ENCODE measurements around the gene IGF2R.

DNA sequence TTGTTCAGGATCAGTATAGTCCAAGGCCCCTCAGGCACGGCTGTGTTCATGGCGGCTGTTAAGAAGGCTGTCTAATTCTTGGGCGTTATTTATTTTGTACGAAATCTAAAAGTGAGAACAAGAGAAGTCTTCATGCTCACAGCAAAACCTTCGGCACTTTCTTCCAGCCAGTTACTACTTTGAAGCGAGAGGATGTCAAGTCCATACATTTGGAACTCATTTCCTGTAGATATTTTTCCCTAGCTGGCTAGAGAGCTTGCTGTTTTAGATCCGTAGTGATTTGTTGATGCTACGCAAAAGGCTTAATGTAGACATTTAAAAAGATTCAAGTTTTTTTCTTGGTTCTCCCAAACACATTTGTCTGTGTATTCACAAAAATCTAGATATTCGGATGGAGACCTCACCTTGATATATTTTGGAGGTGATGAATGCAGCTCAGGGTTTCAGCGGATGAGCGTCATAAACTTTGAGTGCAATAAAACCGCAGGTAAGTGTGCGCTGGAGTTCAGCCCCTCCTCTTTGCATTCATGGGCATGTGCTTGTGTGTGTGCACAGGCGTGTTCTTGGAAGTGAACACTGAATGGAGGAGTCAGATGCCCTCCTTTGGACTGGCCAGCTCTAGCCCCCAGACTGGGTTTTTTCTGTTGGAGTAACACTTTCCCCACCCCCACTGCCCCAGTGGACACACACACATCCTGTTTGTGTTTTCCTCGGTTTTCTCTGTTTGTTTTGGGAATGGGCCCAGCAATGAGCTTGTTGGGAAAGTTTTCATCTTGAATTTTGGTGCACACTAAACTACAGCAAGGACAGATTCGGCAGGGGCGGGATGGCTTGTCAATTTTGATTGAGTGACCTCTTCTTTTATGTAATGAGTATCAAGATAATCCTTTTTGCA, 65.4 kb downstream of the IGF2R start:
- TF ChIP-seq POLR2A (IDR thresholded peaks at IDR 0.05) = no peak
- TF ChIP-seq, protein P1, sequence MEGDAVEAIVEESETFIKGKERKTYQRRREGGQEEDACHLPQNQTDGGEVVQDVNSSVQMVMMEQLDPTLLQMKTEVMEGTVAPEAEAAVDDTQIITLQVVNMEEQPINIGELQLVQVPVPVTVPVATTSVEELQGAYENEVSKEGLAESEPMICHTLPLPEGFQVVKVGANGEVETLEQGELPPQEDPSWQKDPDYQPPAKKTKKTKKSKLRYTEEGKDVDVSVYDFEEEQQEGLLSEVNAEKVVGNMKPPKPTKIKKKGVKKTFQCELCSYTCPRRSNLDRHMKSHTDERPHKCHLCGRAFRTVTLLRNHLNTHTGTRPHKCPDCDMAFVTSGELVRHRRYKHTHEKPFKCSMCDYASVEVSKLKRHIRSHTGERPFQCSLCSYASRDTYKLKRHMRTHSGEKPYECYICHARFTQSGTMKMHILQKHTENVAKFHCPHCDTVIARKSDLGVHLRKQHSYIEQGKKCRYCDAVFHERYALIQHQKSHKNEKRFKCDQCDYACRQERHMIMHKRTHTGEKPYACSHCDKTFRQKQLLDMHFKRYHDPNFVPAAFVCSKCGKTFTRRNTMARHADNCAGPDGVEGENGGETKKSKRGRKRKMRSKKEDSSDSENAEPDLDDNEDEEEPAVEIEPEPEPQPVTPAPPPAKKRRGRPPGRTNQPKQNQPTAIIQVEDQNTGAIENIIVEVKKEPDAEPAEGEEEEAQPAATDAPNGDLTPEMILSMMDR (IDR thresholded peaks at IDR 0.05) = no peak
- TF ChIP-seq EP300 (IDR thresholded peaks at IDR 0.05) = no peak
